Stimulated activated CD4-positive, alpha-beta T cell treated with anti-CD3 and anti-CD28 coated beads, TNF-alpha, amount 100 ng/mL, for 1 hour (primary cell): Measurements from ENCODE around the gene ATP5ME.
A peak's percentile ranks its signal among the peaks of the same experiment; 100 is the strongest.

Experiments used
- DNase-seq, 3 donors: peaks; one replicate each; pipeline ENCODE4 v3.0.0-alpha.2; 2020; ENCODE audit warnings: low read depth in 3 of 3, low spot score in 1 of 3

The ATP5ME gene

GRCh38 chr4:684623-685327, 10.7 kb upstream of the ATP5ME start:
- DNase-seq = no peak

DNA sequence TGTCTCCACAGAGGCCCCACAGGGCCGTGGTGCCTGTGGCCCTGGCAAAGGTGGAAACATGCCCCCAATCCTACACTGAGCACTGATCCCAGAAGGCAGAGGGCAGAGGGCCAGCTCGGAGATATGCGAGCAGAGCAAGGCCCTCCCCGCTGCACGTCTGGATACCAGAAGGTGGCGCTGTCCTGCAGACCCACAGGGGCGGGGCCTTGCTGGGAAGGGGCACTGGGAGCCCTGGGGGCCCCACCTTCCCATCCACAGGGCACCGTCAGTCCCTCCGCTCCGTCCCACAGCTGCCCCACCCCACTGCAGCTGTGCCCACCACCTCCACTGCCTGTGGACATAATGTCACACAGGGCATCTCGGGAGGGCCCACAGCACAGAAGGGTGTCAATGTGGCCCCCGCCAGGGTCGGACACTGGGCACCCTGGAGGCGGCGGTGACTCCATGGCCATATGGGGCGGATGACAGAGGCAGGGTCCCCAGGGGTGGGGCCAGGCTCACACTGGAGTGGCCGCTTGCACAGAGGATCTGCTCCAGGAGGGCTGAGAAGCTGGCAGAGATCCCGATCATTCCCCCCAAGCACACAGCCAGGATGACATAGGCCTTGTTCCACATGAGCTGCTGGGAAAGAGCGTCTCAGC, 10.0 kb upstream of the ATP5ME start:
- no peak for DNase-seq

- DNase-seq = no peak
These were observed 9.3 kb upstream of the ATP5ME start for GRCh38 chr4:683247-683897.

DNA sequence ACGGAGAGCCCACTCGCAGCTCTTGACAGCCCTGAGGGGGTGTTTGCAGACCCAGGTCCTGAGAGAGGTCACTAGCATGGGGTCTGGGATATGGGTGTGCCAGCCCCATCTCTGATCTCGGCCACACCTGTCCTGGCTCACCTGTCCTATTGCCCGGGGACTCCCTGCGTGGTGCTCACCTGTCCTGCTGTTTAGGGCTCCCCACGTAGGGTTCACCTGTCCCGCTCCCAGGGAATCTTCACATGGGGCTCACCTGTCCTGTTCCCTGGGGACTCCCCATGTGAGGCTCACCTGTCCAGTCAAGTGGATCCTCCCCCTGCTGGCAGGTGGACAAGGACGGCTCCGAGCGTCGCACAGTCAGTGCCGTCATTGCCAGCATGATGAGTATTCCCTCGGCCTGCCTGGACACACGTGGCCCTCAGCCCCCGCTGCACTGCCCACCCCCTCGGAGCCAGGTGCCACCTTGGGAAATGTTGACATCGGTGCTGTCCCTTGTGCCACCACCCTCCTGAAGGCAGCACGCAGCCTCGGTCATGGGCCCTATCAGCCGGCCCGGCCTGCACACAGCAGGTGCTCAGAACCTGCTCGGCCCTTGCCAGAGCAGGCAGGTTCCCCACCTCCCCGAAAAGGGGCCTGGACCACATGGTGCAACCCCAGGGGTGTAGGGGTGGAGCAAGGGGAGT, 8.6 kb upstream of the ATP5ME start:
- DNase-seq = no peak

- no peak for DNase-seq
These were observed 7.8 kb upstream of the ATP5ME start for GRCh38 chr4:681736-682451.

GRCh38 chr4:680928-681645, 7.0 kb upstream of the ATP5ME start:
- peak in 1 of 3 donors; percentile 22 for DNase-seq

DNA sequence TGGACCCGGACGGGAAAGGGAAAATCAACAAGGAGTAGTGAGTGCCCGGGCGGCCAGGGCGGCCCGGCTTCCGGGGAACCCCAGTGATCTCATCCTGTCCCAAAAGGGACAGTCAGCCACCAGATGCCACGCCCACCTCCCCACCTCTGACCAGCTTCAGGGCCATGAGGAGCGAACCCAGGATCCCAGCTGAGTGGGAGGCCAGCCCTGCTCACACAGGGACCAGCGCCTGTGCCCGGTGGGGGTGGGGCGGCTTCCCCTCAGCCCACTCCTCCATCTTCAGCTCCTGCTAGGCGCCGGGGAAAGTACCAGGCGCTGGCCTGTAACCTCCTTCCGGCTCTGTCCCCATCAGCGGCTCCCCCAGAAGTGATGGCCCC, 6.5 kb upstream of the ATP5ME start:
- no peak for DNase-seq

- DNase-seq = no peak
These were observed 6.0 kb upstream of the ATP5ME start for GRCh38 chr4:680091-680490.

- no peak for DNase-seq
These were observed 5.6 kb upstream of the ATP5ME start for GRCh38 chr4:679629-680028.

DNA sequence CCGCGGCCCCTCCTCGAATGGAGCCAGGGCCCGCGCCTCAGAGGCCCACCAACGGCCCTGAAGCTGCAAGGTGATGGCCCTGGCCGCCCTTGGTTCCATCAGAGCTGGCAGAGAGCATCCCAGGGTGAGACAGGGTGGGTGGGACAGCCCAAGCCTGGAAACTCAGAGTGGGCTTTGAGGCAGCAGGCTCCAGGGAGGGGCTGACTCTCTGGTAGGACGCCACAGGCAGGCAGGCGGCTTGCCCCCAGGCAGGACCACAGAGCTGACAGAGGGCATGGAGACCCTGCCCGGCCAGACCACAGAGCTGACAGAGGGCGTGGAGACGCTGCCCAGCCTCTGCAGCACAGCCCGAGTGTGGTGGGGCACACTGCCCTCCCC, 5.0 kb upstream of the ATP5ME start:
- no peak for DNase-seq

- no peak for DNase-seq
These were observed 4.4 kb upstream of the ATP5ME start for GRCh38 chr4:678331-679103.

- DNase-seq = no peak
These were observed 3.6 kb upstream of the ATP5ME start for GRCh38 chr4:677431-678293.

DNA sequence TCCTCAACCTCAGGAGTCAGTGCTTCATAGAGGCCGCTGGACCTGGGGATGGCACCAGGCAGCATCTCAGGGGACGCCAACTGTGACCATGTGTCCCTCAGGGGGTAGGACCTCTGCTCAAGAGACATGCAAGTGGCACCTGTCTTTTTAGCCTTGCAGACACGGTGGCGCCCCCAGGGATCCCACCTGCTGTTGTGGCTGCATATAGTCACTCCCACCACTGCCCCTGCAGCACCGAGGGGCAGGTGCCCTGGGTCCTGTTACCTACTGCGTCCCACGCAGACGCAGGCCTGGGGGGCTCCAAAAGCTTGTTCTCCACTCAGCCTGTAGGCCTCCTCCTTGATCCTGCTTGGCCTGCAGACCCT, 2.8 kb upstream of the ATP5ME start:
- DNase-seq = no peak

- DNase-seq = no peak
These were observed 2.1 kb upstream of the ATP5ME start for GRCh38 chr4:675980-676870.

GRCh38 chr4:675036-675882, 1.2 kb upstream of the ATP5ME start:
- DNase-seq = no peak

GRCh38 chr4:673349-674091, 556 bp downstream of the ATP5ME start:
- DNase-seq = no peak
